Stomach smooth muscle (tissue), 2 donors: ENCODE results near the gene FNDC11.

Experiments
- H3K27ac ChIP-seq: one replicate; pipeline ENCODE4 v1.7.0; 2013; ENCODE audit warnings: mild to moderate bottlenecking, low read length, inconsistent platforms
- H3K27me3 ChIP-seq, 2 donors: one replicate each; pipeline ENCODE4 v1.7.0; 2013; ENCODE audit warnings: low read length in 2 of 2; ENCODE audit not compliant: insufficient read depth in 2 of 2, control insufficient read depth in 1 of 2
- H3K36me3 ChIP-seq, 2 donors: one replicate each; pipeline ENCODE4 v1.7.0; 2013; ENCODE audit warnings: low read length in 2 of 2; ENCODE audit not compliant: control insufficient read depth in 2 of 2, insufficient read depth in 2 of 2
- H3K4me1 ChIP-seq: one replicate; pipeline ENCODE4 v1.7.0; 2013; ENCODE audit warnings: low read length; ENCODE audit not compliant: control insufficient read depth, insufficient read depth
- H3K4me3 ChIP-seq, 2 donors: one replicate each; pipeline ENCODE4 v1.7.0; 2013; ENCODE audit warnings: low read length in 2 of 2
- H3K9ac ChIP-seq, 2 donors: one replicate each; pipeline ENCODE4 v1.7.0; 2013; ENCODE audit warnings: low read length in 2 of 2, mild to moderate bottlenecking in 1 of 2
- H3K9me3 ChIP-seq, 2 donors: one replicate each; pipeline ENCODE4 v1.7.0; 2013; ENCODE audit warnings: low read length in 2 of 2; ENCODE audit not compliant: control insufficient read depth in 2 of 2
- donor health status: healthy.
- donor health status: Pancreatic carcinoma.

The FNDC11 gene

DNA sequence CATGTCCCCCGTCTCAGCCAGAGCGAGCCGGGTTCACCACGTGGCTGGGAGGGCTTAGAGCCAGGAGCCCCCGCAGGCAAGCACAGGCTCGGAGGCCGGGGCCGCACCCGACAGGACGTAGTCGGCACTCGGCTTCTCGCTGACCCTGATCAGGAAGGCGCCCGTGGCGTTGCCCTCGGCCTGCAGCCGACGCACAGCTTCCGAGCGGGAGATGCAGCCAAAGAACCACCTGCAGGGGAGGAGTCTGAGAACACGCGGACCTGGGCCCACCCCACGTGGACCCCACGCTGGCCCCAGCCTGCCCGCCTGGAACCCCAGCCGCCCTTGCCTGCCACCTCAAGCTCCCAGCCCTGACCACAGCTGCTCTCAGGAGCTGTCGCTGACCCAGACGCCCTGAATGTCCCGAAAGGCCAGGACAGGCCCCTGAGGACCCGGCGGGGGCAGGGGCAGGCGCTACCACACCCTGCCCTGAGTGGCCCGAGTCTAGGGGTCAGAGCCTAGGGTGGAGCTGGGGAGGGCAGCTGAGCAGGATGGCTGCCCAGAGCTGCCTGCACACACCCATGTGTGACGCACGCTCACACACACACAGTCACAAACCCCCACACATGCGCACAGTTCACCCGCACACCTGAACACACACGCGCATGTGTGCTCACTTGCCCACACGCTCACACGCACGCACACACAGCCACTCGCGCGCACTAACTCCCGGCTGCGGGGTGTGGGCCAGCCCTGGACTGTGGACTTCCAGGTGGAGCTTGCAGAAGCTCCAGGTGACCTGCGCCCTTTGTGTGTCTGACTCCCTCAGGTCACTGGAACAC lies 18.9 kb upstream of the FNDC11 start:
- Histone ChIP-seq H3K9me3 (no peaks in the 10 kb centered on the region), H3K36me3 (no peaks in the 10 kb centered on the region), H3K27me3 (peaks cover 24 to 34% of the 10 kb centered on the region in 2 donors), H3K4me3 (no peak overlapping the region), H3K27ac (no peak overlapping the region), H3K4me1 (peaks cover 6% of the 10 kb centered on the region), H3K9ac (no peak overlapping the region)

DNA sequence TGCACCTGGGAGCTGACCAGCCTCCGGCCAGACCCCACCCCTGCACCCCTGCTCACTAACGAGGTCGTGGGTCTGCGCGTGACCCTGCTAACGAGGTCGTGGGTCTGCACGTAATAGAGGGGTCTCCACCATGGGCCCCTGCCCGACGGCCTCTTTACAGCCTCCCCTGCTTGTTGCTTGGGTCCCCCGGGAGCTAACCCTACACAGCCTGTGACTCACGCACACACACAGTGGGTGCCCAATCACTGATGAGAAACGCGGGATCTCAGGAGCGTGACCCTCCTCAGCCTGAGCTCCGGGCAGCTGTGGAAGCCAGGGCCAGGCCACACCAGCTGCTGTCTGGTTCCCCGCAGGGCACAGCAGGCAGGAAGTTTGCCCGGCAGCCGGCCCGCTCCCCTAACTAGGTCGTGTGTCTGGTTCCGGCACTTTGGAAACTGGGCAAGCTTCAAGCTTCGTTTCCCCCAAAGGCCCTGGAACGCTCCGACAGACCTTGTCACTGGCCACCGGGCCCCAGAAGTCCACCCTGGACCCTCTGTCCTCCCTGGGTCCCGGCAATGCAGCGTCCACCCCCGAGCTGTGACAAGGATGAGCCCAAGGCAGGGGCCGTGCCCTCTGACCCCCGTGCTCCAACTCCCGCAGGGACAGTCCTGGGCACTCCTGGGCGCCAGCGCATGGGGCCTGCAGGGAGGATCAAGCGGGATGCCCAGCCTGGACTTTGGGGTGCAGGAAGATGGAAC lies 17.6 kb upstream of the FNDC11 start:
- Histone ChIP-seq H3K36me3 (no peaks in the 10 kb centered on the region), H3K9me3 (no peaks in the 10 kb centered on the region), H3K4me1 (peaks cover 6% of the 10 kb centered on the region), H3K4me3 (no peak overlapping the region), H3K27me3 (peaks cover 24 to 34% of the 10 kb centered on the region in 2 donors), H3K27ac (no peak overlapping the region), H3K9ac (peak overlapping the region in 1 of 2 donors; percentile 29)

DNA sequence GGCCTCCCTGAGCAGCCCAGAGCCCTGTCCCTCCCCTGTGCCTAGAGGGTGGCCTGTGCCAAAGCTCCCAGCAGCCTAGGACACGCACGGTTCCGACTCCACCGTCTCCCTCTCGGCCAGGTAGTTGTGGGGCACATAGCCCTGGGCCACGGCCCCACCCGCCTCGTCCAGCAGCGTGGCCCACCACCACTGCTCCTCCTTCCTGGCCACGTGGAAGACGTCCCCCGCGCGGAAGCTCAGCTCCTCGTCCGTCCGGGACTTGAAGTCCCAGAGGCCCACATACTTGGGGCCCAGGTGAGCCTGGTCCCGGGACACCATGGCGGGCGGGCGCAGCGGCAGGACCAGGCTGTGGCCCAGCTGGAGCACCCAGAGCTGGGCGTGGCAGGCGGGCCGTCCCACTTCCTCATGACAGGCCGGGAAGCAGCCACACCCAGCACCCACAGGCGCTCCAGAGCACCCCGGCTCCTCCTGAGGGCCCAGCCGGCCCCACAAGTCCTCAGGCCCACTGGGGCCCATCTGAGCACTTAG lies 16.9 kb upstream of the FNDC11 start, which contains the start of gene PTK6:
PTK6 (minus strand) TSS at position 380 of the 528 bp plus-strand sequence; CDS start at position 318, 62 bp downstream.
- Histone ChIP-seq H3K27me3 (peaks cover 24 to 34% of the 10 kb centered on the region in 2 donors), H3K9ac (peak within 1 kb of the TSS in 1 of 2 donors; percentile 29)

DNA sequence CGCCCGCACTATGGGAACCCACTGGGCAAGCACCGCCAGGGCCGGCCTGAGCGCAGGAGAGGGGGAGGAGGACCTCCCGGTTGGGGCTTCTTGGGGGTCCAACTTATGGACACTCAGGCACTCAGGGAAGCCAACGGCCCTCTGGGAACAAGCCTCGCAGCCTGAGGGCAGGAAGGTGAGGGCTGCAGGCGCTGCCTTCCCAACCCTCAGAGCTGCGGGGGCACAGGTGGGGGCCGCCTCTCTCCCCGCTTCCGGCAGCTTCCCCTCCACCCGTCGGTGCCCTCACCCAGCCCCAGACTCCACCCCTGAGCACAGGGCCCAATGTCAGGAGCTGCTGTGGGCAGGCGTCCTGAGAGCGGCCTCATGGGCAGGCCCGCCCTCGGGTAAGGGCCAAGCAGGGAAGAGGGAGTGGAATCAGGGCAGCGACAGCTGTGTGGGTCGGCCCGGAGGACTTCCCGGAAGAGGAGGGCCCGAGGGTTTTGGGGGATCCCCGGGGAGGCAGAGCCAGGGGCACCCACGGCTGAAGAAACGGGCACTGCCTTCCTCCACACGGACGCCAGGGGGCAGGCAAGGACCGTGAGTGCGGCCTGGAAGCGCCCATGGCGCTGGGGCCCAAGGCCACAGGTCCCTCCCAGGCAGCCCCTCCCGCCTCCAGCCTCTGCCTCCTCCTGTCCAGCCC lies 16.3 kb upstream of the FNDC11 start:
- Histone ChIP-seq H3K9ac (no peak overlapping the region), H3K4me3 (peak overlapping the region in 1 of 2 donors; percentile 55), H3K27me3 (peaks cover 21 to 34% of the 10 kb centered on the region in 2 donors), H3K36me3 (no peaks in the 10 kb centered on the region), H3K4me1 (peaks cover 6% of the 10 kb centered on the region), H3K9me3 (no peaks in the 10 kb centered on the region), H3K27ac (no peak overlapping the region)

More for the DNA sequence above, 16.9 kb upstream of the FNDC11 start, which contains the start of gene PTK6:
- no peaks in the 10 kb centered on the region for H3K36me3 ChIP-seq
- no peaks in the 10 kb centered on the region for H3K9me3 ChIP-seq
- peak within 1 kb of the TSS in 1 of 2 donors; percentile 55 for H3K4me3 ChIP-seq
- no peak within 1 kb of the TSS for H3K27ac ChIP-seq
- H3K4me1 ChIP-seq, result peaks cover 6% of the 10 kb centered on the region

- Histone ChIP-seq H3K9me3 (no peaks in the 10 kb centered on the region), H3K36me3 (no peaks in the 10 kb centered on the region), H3K4me1 (peaks cover 6% of the 10 kb centered on the region), H3K27me3 (peaks cover 21 to 32% of the 10 kb centered on the region in 2 donors), H3K4me3 (peak overlapping the region in 1 of 2 donors; percentile 55), H3K9ac (no peak overlapping the region), H3K27ac (no peak overlapping the region)
Observed at GRCh38 chr20:63538204-63539091, 15.5 kb upstream of the FNDC11 start.

GRCh38 chr20:63539092-63539430 lies 14.9 kb upstream of the FNDC11 start:
- peaks cover 18 to 29% of the 10 kb centered on the region in 2 donors for H3K27me3 ChIP-seq
- no peaks in the 10 kb centered on the region for H3K36me3 ChIP-seq
- no peaks in the 10 kb centered on the region for H3K9me3 ChIP-seq
- H3K27ac ChIP-seq, result no peak overlapping the region
- no peak overlapping the region for H3K9ac ChIP-seq
- H3K4me1 ChIP-seq, result peaks cover 6% of the 10 kb centered on the region
- no peak overlapping the region for H3K4me3 ChIP-seq

- Histone ChIP-seq H3K36me3 (no peaks in the 10 kb centered on the region), H3K9me3 (no peaks in the 10 kb centered on the region), H3K27ac (no peak overlapping the region), H3K9ac (no peak overlapping the region), H3K4me1 (peaks cover 6% of the 10 kb centered on the region), H3K27me3 (peaks cover 12 to 23% of the 10 kb centered on the region in 2 donors), H3K4me3 (no peak overlapping the region)
Observed at GRCh38 chr20:63539441-63540370, 14.3 kb upstream of the FNDC11 start.

- no peaks in the 10 kb centered on the region for H3K36me3 ChIP-seq
- H3K27ac ChIP-seq, result no peak overlapping the region
- no peak overlapping the region for H3K4me3 ChIP-seq
- H3K9ac ChIP-seq, result no peak overlapping the region
- H3K27me3 ChIP-seq, result peaks cover 10 to 16% of the 10 kb centered on the region in 2 donors
- H3K9me3 ChIP-seq, result no peaks in the 10 kb centered on the region
- H3K4me1 ChIP-seq, result peaks cover 6% of the 10 kb centered on the region
Observed at GRCh38 chr20:63540417-63541186, 13.4 kb upstream of the FNDC11 start.

DNA sequence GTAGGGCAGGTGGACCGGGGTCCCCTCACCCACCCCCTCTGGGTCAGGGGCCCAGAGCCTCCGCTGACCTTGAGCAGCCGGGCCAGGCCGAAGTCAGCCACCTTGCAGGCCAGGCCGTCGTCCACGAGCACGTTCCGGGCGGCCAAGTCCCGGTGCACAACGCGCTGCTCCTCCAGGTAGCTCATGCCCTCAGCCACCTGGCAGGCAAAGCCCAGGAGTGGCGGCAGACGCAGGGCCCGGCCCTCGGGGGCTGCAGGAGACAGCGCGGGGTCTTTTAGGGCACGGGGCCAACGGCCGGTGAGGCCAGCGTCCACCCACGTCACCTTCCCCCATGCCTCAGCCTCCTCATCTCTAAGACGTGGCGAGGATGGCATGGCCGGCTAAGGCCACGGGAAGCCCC lies 12.6 kb upstream of the FNDC11 start:
- no peak overlapping the region for H3K9ac ChIP-seq
- no peaks in the 10 kb centered on the region for H3K36me3 ChIP-seq
- H3K4me3 ChIP-seq, result no peak overlapping the region
- peaks cover 7 to 13% of the 10 kb centered on the region in 2 donors for H3K27me3 ChIP-seq
- no peak overlapping the region for H3K27ac ChIP-seq
- H3K9me3 ChIP-seq, result no peaks in the 10 kb centered on the region
- peaks cover 6% of the 10 kb centered on the region for H3K4me1 ChIP-seq
